Naive thymus-derived CD8-positive, alpha-beta T cell (primary cell): ENCODE measurements around the gene AFF3. TPM values are rescaled to one million over a fixed set of nuclear protein-coding genes. Genes with fewer than 3 reads are reported as not detected.
"Not testable (repeated sequence)": the region's sequence is repeated elsewhere in the genome, so short reads cannot be mapped to it uniquely, and the experiment has no call there.

Experiments
- ATAC-seq, 2 donors: fragments of 150-1000 bp; cut with Tn5 transposase in 1 of 2; sonication (Bioruptor Pico), chemical (Tn5 transposase) in 1 of 2; 1 replicate in 1 of 2; 2 replicates in 1 of 2; pipeline ENCODE4 v1.10.0; 2021; ENCODE audit warnings: mild to moderate bottlenecking in 2 of 2, moderate library complexity in 2 of 2
- POLR2A ChIA-PET: fragments of 350-600 bp; sonication (Branson Sonifier 250); formaldehyde crosslinking; loops from one replicate; lab custom pipeline; 2021; ENCODE audit warnings: antibody characterized with exemption; lab: Charles Lee
- DNase-seq, 10 donors: peaks; one replicate each; pipeline versions ENCODE4 v3.0.0 to v3.0.0-alpha.2; 2020 to 2022
- H3K27ac Mint-ChIP-seq, 10 donors: one replicate each; pipeline ENCODE4 v1.8.0; 2020 to 2022; ENCODE audit warnings: mild to moderate bottlenecking in 10 of 10, mixed read lengths in 10 of 10, moderate library complexity in 4 of 10, inconsistent platforms in 1 of 10
- H3K27me3 Mint-ChIP-seq, 5 donors: one replicate each; pipeline ENCODE4 v1.8.0; 2021 to 2022; ENCODE audit warnings: mixed read lengths in 5 of 5
- H3K36me3 Mint-ChIP-seq, 3 donors: one replicate each; pipeline ENCODE4 v1.8.0; 2020 to 2022; ENCODE audit warnings: mixed read lengths in 3 of 3, mild to moderate bottlenecking in 2 of 3, inconsistent platforms in 1 of 3
- H3K4me1 Mint-ChIP-seq, 4 donors: one replicate each; pipeline ENCODE4 v1.8.0; 2021 to 2022; ENCODE audit warnings: mixed read lengths in 4 of 4
- H3K4me3 Mint-ChIP-seq, 10 donors: one replicate each; pipeline ENCODE4 v1.8.0; 2020 to 2022; ENCODE audit warnings: mild to moderate bottlenecking in 10 of 10, mixed read lengths in 10 of 10, moderate library complexity in 6 of 10, inconsistent platforms in 1 of 10
- H3K9me3 Mint-ChIP-seq, 9 donors: one replicate each; pipeline ENCODE4 v1.8.0; 2020 to 2022; ENCODE audit warnings: mixed read lengths in 9 of 9, mild to moderate bottlenecking in 3 of 9, inconsistent platforms in 1 of 9, moderate library complexity in 1 of 9
- polyA plus RNA-seq, 3 donors: library from polyadenylated mRNA; unstranded; fragments of 300-500 nt; fragmentation: Illumina TruSeq; gene quantifications; one replicate each; pipeline ENCODE4 v1.2.3, GENCODE V29; 2021
- total RNA-seq, 8 experiments: library from RNA in 2 of 8; stranded (reverse) in 2 of 8; gene quantifications; one replicate each; pipeline ENCODE4 v1.2.3 and lab custom pipeline; 2021 to 2026

AFF3 gene
- total and polyA plus RNA-seq, 5 experiments from 2014 or later, result 0.50 to 11.9 (median 2.8) TPM

- Mint-ChIP-seq H3K27me3 (peaks cover 0 to 5% (median under 1%) of the 10 kb centered on the region in 5 donors), H3K4me3 (no peak overlapping the region)
- POLR2A ChIA-PET, result no interaction called here
Measured at GRCh38 chr2:99747842-99748241, 394.5 kb downstream of the AFF3 start.

DNA sequence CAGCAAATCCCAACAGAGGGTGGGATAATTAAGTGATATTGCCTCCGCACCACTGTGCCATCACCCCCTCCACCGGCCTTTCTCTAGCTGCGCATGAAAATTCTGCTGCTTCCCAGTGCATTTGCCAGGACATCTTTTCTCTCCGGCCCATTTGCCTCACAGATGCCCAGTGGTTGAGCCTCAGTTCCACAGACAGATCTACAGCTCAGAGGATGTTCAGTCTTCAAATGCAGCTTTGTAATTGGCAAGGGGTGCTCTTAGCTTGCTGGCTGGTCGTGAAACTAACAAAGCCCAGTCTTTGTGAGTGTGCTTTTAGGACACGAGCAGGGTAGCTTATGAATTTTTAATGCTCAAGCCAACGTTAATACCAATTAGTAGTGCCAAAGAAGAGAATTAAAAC lies 399.2 kb downstream of the AFF3 start:
- peaks cover 0 to 8% (median 4%) of the 10 kb centered on the region in 5 donors for H3K27me3 Mint-ChIP-seq
- H3K27ac Mint-ChIP-seq, result no peak overlapping the region
- peaks cover 0 to 6% (median 0%) of the 10 kb centered on the region in 9 donors for H3K9me3 Mint-ChIP-seq
- POLR2A ChIA-PET, result no interaction called here
- peaks cover 0 to 2% (median 0%) of the 10 kb centered on the region in 4 donors for H3K4me1 Mint-ChIP-seq
- ATAC-seq, result no peak
- peaks cover 0 to 6% (median 0%) of the 10 kb centered on the region in 3 donors for H3K36me3 Mint-ChIP-seq
- no peak for DNase-seq
- no peak overlapping the region for H3K4me3 Mint-ChIP-seq

More at GRCh38 chr2:99747842-99748241, 394.5 kb downstream of the AFF3 start:
- H3K27ac Mint-ChIP-seq, result no peak overlapping the region
- ATAC-seq (no peak), DNase-seq (no peak)
- peaks cover 0 to 2% (median 0%) of the 10 kb centered on the region in 4 donors for H3K4me1 Mint-ChIP-seq
- H3K9me3 Mint-ChIP-seq, result peaks cover 0 to under 1% (median 0%) of the 10 kb centered on the region in 9 donors
- peaks cover 0 to 5% (median 0%) of the 10 kb centered on the region in 3 donors for H3K36me3 Mint-ChIP-seq

DNA sequence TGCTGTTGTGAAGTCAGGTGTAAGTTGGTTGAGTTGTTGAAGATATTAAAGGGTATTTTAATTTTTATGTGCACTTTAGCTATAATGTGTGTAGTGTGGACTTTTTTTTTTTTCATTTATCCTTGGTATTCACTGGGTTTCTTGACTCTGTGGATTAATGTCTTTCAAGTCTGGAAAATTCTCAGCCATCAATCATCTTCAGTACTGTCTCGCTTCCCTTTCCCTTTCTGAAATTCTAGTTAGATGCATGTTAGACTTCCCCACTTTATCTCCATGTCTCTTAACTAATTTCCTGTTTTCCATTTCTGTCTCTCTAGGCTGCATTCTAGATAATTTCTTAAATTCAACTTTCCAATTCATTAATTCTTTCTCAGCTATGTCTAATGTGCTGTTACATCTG lies 404.9 kb downstream of the AFF3 start:
- no peaks in the 10 kb centered on the region for H3K4me1 Mint-ChIP-seq
- H3K27me3 Mint-ChIP-seq, result peaks cover 0 to 2% (median 0%) of the 10 kb centered on the region in 5 donors
- H3K4me3 Mint-ChIP-seq, result no peak overlapping the region
- DNase-seq (no peak), ATAC-seq (no peak)
- H3K27ac Mint-ChIP-seq, result no peak overlapping the region
- H3K36me3 Mint-ChIP-seq, result no peaks in the 10 kb centered on the region
- POLR2A ChIA-PET, result no interaction called here
- H3K9me3 Mint-ChIP-seq, result peaks cover 0 to 3% (median 0%) of the 10 kb centered on the region in 9 donors

GRCh38 chr2:99735753-99736152 lies 406.6 kb downstream of the AFF3 start:
- Mint-ChIP-seq H3K4me1 (no peaks in the 10 kb centered on the region), H3K27ac (no peak overlapping the region), H3K4me3 (no peak overlapping the region), H3K36me3 (no peaks in the 10 kb centered on the region), H3K27me3 (no peaks in the 10 kb centered on the region), H3K9me3 (no peaks in the 10 kb centered on the region)
- POLR2A ChIA-PET, result no interaction called here
- DNase-seq (no peak), ATAC-seq (no peak)

GRCh38 chr2:99735314-99735713 lies 407.1 kb downstream of the AFF3 start:
- H3K27me3 Mint-ChIP-seq, H3K27ac Mint-ChIP-seq, POLR2A ChIA-PET, H3K9me3 Mint-ChIP-seq, DNase-seq, H3K36me3 Mint-ChIP-seq, H3K4me1 Mint-ChIP-seq, H3K4me3 Mint-ChIP-seq, ATAC-seq: not testable (repeated sequence)

GRCh38 chr2:99734236-99734635 lies 408.2 kb downstream of the AFF3 start:
- POLR2A ChIA-PET, result no interaction called here
- Mint-ChIP-seq H3K36me3 (no peaks in the 10 kb centered on the region), H3K9me3 (no peaks in the 10 kb centered on the region), H3K27ac (no peak overlapping the region), H3K4me1 (no peaks in the 10 kb centered on the region), H3K4me3 (no peak overlapping the region), H3K27me3 (no peaks in the 10 kb centered on the region)
- ATAC-seq (no peak), DNase-seq (no peak)

GRCh38 chr2:99729104-99730025 lies 413.0 kb downstream of the AFF3 start:
- no peaks in the 10 kb centered on the region for H3K4me1 Mint-ChIP-seq
- no peak for ATAC-seq
- POLR2A ChIA-PET, result no interaction called here
- H3K27me3 Mint-ChIP-seq, result no peaks in the 10 kb centered on the region
- H3K4me3 Mint-ChIP-seq, result no peak overlapping the region
- no peaks in the 10 kb centered on the region for H3K9me3 Mint-ChIP-seq
- peak overlapping the region in 1 of 10 donors; percentile 6 for H3K27ac Mint-ChIP-seq
- H3K36me3 Mint-ChIP-seq, result no peaks in the 10 kb centered on the region
- DNase-seq, result no peak

- no peaks in the 10 kb centered on the region for H3K4me1 Mint-ChIP-seq
- POLR2A ChIA-PET, result no interaction called here
- H3K36me3 Mint-ChIP-seq, result peaks cover 0 to 7% (median 3%) of the 10 kb centered on the region in 3 donors
- H3K27me3 Mint-ChIP-seq, result peaks cover 0 to 5% (median 0%) of the 10 kb centered on the region in 5 donors
- H3K27ac Mint-ChIP-seq, result peak overlapping the region in 1 of 10 donors; percentile 47
- peaks cover 0 to 9% (median 4%) of the 10 kb centered on the region in 9 donors for H3K9me3 Mint-ChIP-seq
- ATAC-seq, result no peak
- DNase-seq, result no peak
- H3K4me3 Mint-ChIP-seq, result no peak overlapping the region
Measured at GRCh38 chr2:99728166-99728565, 414.2 kb downstream of the AFF3 start.

DNA sequence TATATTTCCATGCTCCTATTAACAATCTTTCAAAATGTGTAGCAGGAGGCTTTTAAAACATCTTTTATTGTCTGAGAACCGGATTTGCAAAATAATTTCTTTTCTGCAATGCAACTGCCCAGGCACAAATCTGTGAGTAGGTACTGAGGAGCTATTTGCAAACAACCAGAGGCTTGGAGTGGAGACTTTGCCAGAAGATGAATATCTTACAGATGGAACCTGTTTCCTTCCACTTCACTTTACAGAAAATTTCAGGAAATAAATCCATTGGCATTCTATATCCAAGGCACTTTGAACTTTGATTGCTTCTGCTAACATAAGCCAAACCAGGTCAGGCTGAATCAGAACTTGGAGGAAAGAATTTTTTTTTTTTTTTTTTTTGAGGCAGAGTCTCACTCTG lies 415.2 kb downstream of the AFF3 start:
- Mint-ChIP-seq H3K4me1 (no peaks in the 10 kb centered on the region), H3K27ac (no peak overlapping the region), H3K9me3 (peaks cover 2 to 19% (median 12%) of the 10 kb centered on the region in 9 donors), H3K4me3 (no peak overlapping the region), H3K36me3 (peaks cover 0 to 15% (median 3%) of the 10 kb centered on the region in 3 donors), H3K27me3 (peaks cover 0 to 5% (median 0%) of the 10 kb centered on the region in 5 donors)
- ATAC-seq (no peak), DNase-seq (no peak)
- POLR2A ChIA-PET, result no interaction called here

GRCh38 chr2:99726691-99727090 lies 415.7 kb downstream of the AFF3 start:
- DNase-seq (no peak), ATAC-seq (no peak)
- Mint-ChIP-seq H3K27me3 (peaks cover 0 to 5% (median 0%) of the 10 kb centered on the region in 5 donors), H3K4me1 (no peaks in the 10 kb centered on the region), H3K27ac (no peak overlapping the region), H3K36me3 (peaks cover 0 to 21% (median 6%) of the 10 kb centered on the region in 3 donors), H3K9me3 (peaks cover 6 to 24% (median 17%) of the 10 kb centered on the region in 9 donors), H3K4me3 (no peak overlapping the region)
- POLR2A ChIA-PET, result no interaction called here

DNA sequence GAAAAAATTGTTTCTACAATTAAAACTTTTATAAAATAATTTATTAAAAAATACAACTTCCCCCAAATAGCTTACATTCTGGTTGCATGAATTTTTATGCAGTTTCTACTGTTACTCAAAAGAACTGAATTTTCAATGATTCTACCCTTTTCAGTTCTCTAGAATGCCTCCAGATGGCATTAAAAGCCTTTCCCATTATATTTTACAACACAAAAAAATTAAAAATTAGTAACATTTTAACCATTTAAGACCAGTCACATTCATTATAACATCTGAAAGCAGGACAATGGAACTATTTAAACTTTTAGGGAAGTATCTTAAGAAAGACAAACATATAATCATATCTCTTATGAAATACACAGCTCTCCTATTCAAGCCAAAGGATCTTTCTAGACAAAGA lies 416.6 kb downstream of the AFF3 start:
- no peak overlapping the region for H3K27ac Mint-ChIP-seq
- H3K4me1 Mint-ChIP-seq, result no peaks in the 10 kb centered on the region
- ATAC-seq, result no peak
- DNase-seq, result no peak
- H3K36me3 Mint-ChIP-seq, result peaks cover 0 to 24% (median 9%) of the 10 kb centered on the region in 3 donors
- H3K27me3 Mint-ChIP-seq, result peaks cover 0 to 5% (median 0%) of the 10 kb centered on the region in 5 donors
- peaks cover 8 to 33% (median 20%) of the 10 kb centered on the region in 9 donors for H3K9me3 Mint-ChIP-seq
- POLR2A ChIA-PET, result no interaction called here
- no peak overlapping the region for H3K4me3 Mint-ChIP-seq

GRCh38 chr2:99722476-99722875 lies 419.9 kb downstream of the AFF3 start:
- Mint-ChIP-seq H3K27ac (no peak overlapping the region), H3K4me3 (no peak overlapping the region), H3K9me3 (peaks cover 8 to 36% (median 20%) of the 10 kb centered on the region in 9 donors), H3K27me3 (peaks cover 0 to 5% (median 0%) of the 10 kb centered on the region in 5 donors), H3K36me3 (peaks cover 0 to 24% (median 9%) of the 10 kb centered on the region in 3 donors), H3K4me1 (no peaks in the 10 kb centered on the region)
- ATAC-seq, result no peak
- POLR2A ChIA-PET, result no interaction called here
- no peak for DNase-seq

DNA sequence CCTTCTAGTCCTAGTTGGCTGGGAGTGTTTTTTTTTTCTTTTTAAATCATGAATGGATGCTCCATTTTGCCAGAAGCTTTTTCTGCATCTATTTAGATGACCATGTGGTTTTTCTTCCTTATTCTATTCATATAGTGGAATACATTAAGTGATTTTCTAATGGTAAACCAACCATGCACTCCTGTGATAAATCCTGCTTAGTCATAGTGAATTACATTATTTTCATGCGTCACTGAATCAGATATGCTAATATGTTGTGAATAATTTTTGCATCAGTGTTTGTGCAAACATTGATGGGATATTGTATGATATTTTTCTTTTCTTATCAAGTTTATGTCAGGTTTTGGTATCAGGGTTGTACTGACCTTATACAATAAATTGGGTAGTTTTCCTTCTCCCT lies 423.3 kb downstream of the AFF3 start:
- Mint-ChIP-seq H3K27me3 (peaks cover 0 to 5% (median 0%) of the 10 kb centered on the region in 5 donors), H3K4me1 (no peaks in the 10 kb centered on the region), H3K27ac (no peak overlapping the region), H3K4me3 (no peak overlapping the region), H3K36me3 (peaks cover 0 to 24% (median 9%) of the 10 kb centered on the region in 3 donors), H3K9me3 (peaks cover 8 to 36% (median 20%) of the 10 kb centered on the region in 9 donors)
- POLR2A ChIA-PET, result no interaction called here
- ATAC-seq, result no peak
- no peak for DNase-seq
